Measurements from ENCODE around the gene GXYLT1.

- TF ChIP-seq CTCF (IDR thresholded peaks at IDR 0.05) (no peak), POLR2A (IDR thresholded peaks at IDR 0.05) (no peak)
Measured at GRCh38 chr12:42125388-42125767, 19.3 kb downstream of the GXYLT1 start.
